CD4-positive, alpha-beta T cell treated with Interleukin-17A for 1 hour (primary cell): ENCODE data around the gene IRF8.
"Not testable (repeated sequence)": the region's sequence is repeated elsewhere in the genome, so short reads cannot be mapped to it uniquely, and the experiment has no call there.

Experiments
- DNase-seq: peaks from one replicate; pipeline ENCODE4 v3.0.0-alpha.2; 2020

Gene IRF8

GRCh38 chr16:85869206-85869605 lies 29.8 kb upstream of the IRF8 start:
- no peak for DNase-seq

DNA sequence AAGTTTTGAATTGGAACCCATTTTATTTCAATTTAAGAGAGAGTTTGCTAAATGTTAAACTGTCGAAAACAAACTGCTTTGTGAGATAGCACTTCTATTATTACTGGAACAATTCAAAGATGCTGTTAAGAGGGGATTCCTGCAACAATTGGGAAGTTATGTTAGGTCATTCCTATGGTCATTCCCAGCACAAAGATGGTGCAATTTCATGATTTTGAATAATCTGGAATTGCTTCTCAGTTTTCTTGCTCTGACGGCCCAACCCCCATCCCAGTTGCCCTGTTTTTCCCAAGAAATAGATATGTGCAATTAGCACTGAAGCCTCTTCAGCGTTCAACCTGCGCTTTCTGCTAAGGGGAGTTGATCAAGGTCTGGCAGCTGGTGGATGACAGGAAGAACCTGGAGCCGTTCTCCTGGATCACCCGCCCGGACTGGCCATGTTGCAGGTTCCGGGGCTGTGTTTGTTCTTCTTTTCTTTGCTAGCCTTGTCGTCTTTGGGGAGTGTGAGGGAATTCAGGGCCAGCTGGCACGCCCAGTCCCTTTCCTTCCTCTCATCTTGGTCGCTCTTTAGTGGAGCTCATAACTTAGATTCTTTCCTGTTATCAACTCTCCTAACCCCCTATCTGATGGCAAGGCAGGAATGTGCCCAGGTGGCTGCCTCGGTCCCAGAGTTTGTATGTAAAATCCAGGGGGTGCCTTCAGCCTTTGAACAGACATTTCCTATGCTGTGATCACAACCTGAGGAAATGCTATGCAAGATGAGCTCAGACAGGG lies 29.0 kb upstream of the IRF8 start:
- DNase-seq: no peak

GRCh38 chr16:85871756-85872155 lies 27.2 kb upstream of the IRF8 start:
- no peak for DNase-seq

- DNase-seq: no peak
Measured at GRCh38 chr16:85872734-85873133, 26.2 kb upstream of the IRF8 start.

DNA sequence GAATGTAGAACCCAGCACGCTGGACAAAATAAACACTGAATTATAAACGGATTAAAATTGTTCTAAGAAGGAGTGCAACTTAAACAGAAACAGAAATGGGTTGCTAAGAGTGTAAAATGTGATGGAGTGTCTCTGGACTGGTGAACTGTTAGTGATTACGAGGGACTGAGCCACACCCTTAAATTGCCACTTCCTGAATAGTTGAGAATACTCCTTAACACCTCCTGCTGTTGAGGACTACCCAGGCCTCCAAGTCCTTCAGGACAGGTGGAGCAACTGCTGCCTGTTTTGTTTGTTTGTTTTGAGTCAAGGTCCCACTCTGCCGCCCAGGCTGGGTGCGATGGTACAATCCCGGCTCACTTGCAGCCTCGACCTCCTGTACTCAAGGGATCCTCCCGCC lies 25.8 kb upstream of the IRF8 start:
- no peak for DNase-seq

DNA sequence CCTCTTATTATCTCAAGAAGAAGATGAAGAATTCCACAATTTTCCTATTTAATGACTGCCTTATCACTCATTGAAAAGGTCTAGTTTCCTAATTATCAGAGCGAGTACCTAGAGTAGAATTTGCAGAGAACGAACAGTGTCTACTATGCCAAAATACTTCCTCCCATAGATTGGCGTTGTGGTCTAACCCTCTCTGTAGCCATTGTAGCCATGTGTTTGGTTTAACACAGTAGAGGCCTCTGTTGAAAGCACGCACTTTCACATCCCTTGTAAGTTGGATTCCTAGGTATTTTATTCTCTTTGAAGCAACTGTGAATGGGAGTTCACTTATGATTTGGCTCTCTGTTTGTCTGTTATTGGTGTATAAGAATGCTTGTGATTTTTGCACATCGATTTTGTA lies 24.9 kb upstream of the IRF8 start:
- DNase-seq: not testable (repeated sequence)

- no peak for DNase-seq
Measured at GRCh38 chr16:85878407-85878806, 20.6 kb upstream of the IRF8 start.

DNA sequence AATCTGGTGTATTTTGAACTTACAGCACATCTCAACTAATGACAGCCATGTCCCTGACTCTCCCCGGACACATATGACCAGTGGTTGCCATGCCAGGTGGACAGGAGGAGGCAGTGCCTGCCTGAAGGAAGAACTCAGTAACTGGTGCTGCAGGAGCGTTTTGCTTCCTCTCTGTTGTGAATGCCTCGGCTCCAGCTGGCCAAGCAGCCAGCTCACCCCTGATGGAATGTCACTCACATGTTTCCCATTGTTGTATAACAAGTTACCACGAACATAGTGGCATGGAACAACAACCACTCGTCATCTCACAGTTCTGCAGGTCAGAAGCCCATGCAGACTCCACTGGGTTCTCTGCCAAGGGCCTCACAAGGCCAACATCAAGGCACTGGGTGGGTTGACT lies 20.1 kb upstream of the IRF8 start:
- DNase-seq: no peak

DNA sequence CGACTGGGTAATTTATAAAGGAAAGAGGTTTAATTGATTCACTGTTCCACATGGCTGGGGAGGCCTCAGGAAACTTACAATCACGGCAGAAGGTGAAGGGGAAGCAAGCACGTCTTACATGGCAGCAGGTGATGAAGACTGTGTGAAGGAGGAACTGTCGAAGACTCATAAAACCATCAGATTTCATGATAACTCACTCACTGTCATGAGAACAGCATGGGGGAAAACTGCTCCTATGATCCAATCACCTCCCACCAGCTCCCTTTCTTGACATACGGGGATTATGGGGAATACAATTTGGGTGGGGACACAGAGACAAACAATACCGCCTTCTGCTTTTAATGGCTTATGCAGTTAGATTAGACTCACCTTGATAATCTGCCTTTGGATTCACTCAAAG lies 19.4 kb upstream of the IRF8 start:
- DNase-seq: no peak

DNA sequence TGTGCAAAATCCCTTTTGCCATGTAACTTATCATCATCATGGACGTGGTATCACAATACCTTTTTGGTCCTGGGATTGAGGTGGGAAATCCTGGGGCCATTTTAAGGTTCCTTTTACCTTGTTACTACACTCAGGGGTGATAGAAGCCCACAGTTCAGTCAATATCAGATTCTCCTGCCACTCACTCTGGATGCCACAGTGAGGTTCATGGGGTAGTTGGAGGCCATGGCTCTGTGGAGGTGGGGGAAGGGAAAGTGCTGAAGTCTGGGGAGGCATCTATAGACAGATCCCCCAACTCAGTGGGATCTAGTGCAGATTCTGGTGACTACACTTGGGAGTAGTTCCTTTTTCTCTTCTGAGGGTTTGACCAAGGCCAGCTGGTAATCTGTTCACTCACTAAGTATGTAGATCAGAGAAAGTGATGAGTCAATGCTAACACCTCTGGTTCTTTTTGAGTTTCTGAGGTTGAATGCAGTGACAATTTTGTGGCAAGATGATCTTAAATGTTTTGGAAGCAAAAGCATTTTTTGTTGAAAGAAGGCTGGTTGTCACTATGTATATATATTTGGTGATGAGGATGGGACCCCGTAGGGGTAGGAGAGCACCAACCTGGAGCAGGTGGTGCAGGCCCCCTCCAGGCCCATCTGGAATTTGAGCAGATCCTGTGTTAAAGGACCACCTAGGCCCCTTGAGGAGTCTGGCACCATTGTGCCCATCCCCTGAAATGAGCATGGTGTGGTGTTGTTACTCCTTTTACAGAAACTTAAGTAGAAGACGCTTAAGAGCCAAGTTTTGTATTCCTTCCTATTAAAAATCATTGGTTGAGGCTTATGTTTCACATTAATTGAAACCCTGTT lies 18.8 kb upstream of the IRF8 start:
- DNase-seq: no peak

- DNase-seq: no peak
Measured at GRCh38 chr16:85880861-85881260, 18.1 kb upstream of the IRF8 start.

GRCh38 chr16:85881436-85881835 lies 17.5 kb upstream of the IRF8 start:
- no peak for DNase-seq

DNA sequence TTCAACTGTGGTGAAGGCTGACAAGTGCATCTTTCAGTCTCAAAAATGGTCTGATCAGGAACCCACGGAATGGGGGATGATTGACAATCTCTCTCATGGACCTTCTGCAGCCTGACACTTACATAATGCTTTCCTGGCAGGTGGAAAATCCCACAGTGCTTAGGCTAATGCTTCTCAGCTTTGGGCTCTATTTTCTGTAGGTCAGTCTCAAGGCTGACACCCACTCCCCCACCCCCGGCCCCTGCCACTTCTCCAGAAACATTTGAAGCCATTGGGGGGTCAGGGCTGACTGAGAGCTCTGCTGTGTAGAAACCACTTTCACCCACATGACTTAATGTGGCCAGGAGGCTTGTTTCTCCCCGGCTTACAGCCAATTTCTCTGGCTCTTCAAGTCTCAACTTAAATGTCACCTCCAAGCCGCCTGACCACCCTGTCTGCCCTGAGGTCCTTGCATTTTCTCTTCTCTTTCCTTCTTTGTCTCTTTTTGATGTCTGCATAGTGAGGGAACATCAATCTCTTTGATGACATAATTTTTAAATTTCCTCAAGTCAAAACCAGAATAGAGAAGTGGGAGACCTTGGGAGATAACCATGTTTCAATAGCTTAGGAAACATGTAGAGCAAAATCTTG lies 16.7 kb upstream of the IRF8 start:
- DNase-seq: no peak

DNA sequence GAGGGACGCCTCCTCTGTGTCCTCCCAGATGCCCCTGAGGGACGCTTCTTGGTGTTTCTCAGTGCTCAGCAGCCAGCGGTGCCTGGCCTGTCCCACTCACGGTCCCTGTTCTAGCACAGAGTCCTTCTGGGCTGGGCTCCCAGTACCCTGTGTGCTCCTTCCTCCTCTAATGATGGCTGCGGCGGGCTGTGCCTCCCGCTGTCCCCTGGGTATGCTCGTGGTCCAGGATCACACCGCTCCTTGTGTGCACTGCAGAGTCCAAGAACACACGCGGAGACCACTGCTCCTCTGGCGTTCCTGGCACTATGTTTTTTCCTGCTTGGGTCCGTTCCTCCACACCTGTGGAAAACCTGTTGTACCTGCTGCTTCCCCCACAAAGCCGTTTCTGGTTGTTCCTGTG lies 15.1 kb upstream of the IRF8 start:
- no peak for DNase-seq

- no peak for DNase-seq
Measured at GRCh38 chr16:85884808-85885463, 14.0 kb upstream of the IRF8 start.

GRCh38 chr16:85885537-85885936 lies 13.4 kb upstream of the IRF8 start:
- no peak for DNase-seq

DNA sequence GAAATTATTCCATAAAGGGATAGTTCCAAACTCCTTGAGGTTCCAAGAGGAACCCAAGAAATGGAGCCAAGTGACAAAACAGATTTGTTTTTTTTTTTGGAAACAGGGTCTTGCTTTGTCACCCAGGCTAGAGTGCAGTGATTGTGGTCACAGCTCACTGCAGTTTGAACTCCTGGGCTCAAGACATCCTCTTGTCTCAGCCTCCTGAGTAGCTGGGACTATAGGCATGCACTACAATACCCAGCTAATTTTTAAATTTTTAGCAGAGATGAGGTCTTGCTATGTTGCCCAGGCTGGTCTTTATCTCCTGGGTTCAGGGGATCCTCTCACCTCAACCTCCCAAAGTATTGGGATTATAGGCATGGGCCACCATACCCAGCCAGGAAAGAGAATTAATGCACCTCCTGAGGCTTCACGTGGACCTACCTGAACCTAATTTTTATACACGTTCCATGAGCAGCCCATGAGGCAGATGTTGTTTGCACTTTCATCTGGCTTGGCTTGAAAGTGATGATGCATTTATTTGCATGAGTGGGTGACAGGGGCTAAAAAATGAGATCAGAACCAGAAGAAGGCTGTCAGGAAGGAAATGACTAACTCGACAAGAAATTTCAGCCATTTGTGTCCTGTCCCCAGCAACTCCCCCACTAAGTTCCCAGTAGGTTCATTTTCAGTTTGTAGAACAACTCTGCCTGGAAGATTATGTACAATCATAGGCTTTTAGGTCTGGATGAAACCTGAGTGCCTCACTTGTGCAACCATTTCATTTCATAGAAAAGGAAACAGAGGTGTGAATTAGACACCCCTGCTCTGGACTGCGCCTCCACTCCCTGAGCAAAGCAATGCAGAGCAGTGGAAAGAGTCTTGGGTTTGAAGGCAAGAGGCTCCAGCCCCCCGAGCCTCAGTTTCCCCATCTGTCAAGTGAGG lies 10.3 kb upstream of the IRF8 start:
- peak; percentile 25 for DNase-seq

DNA sequence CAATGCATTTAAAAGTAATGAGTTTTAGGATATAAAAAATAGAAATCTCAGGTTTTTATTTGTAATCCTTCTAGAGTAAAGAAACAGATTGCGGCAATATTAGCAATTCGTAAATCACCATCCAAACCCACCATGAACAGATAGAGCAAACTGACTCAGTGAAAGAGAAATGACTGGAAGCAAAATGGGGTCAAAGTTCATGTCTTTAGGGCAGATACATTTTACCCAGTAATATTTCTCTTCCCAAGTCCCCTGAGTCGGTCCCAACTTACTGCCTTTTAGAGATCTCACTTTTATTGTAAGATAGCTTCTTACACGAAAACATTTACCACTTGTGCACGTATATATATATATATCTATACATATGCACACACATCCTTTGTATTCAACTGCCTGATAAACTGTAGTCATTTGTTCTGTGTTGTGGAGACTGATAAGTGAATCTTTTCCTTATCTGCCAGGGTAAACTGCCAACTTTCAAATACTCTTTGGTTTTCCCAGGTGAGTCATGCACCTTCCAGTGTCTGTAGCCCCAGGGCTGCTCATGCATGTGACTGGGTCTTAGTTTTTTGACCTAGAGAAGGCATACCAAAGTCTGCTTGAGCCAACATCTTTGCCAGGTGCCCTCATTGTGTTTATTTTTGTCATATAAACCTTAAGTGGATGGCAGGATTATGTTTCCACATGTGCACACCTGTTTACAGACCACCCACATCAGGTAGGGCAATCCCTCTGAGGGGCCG lies 7.8 kb upstream of the IRF8 start:
- DNase-seq: no peak

GRCh38 chr16:85891776-85892166 lies 7.2 kb upstream of the IRF8 start:
- DNase-seq: no peak

DNA sequence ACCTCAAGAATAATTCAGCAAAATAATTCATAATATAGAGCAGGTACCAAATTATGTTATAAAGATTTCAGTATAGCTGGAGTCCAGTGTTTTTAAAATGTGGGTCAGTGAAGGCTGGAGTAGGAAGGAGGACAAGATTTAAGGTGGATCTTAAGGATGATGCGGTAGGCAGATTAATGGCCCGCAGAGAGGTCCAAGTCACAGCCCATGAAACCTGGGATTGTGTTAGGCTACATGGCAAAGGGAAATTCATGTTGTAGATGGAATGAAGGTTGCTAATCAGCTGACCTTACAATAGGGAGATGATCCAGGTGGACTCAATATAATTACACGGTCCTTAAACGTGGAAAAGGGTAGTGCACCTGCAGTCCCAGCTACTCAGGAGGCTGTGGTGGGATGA lies 6.2 kb upstream of the IRF8 start:
- DNase-seq: no peak

GRCh38 chr16:85894266-85894665 lies 4.7 kb upstream of the IRF8 start:
- no peak for DNase-seq

GRCh38 chr16:85897382-85897781 lies 1.6 kb upstream of the IRF8 start:
- DNase-seq: no peak
